ENCODE data around the gene CACNB4.
"Not testable (repeated sequence)": the region's sequence is repeated elsewhere in the genome, so short reads cannot be mapped to it uniquely, and the experiment has no call there.

CACNB4 gene

GRCh38 chr2:152098496-152099366 lies at the start of gene CACNB4:
Gene CACNB4, minus strand, starts transcription at chr2:152099044.
- DNase-seq = peak; percentile 20

DNA sequence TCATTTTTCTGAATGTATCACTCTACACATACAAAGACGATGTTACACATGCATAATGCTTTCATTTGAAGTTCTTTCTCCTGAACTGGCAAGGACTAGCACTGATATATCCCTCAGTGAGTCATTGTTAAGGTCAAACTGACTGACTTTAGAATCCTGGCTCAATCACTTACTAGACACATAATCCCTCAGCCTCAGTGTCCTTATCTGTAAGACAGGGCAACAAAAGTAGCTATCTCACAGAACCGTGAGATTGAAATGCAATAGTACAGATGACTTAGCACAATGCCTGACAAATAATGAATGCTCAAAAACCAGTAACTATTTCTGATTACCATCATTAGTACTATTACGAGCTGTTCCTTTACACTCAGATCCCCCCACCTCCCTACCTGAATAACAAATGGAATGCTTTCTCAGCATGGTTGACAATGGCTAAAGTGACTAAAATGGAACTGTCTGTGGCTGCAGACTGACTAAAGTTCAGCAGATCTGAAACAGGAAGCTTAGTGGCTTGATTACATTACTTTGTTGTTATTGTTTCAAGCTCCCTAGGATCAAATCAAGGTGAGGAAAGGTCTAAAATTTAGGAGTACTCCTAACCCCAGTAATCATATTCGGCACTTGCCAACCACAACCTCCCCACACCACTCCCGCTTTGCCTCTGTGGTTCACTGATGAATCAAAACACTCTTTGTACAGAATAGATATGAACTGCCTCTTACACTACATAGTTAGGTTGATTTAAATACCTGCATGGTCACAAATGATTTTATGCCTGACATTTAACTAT lies 35.8 kb upstream of the CACNB4 start:
- no peak for DNase-seq

GRCh38 chr2:152132306-152132705 lies 33.5 kb upstream of the CACNB4 start:
- no peak for DNase-seq

GRCh38 chr2:152127628-152128027 lies 28.8 kb upstream of the CACNB4 start:
- DNase-seq = no peak

DNA sequence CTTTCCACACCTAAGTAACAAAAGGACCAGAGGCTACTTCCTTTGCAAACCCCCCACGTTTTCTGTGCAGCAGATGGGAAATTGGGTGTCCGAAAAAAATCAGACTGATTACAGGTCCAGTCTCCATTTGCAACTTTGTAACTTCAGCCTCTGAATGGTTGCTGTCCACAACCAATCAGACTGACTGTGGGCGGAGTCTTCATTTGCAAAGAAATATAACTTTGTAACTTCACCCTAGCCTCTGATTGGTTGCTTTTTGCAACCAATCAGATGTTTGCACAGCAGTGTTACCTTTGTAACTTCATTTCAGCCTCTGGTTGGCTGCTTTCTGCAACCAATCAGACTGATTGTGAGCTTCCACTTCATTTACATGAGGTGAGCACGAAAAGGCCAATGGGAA lies 27.8 kb upstream of the CACNB4 start:
- DNase-seq = no peak

DNA sequence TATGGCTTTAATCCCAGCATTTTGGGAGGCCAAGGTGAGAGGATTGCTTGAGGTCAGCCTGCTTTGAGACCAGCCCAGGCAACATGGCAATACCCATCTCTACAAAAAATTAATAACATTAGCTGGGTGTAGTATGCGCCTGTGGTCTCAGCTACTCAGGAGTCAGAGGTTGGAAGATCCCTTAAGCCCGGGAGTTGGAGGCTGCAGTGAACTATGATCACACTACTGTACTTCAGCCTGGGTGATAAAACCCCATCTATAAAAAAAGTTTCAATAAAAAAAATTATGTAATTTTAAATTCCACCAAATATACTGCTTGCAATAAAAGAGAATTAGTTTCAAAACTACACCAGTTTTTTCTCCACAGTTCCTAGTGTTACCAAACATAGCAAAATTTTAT lies 23.3 kb upstream of the CACNB4 start:
- DNase-seq = no peak

GRCh38 chr2:152120430-152120829 lies 21.6 kb upstream of the CACNB4 start:
- DNase-seq = no peak

DNA sequence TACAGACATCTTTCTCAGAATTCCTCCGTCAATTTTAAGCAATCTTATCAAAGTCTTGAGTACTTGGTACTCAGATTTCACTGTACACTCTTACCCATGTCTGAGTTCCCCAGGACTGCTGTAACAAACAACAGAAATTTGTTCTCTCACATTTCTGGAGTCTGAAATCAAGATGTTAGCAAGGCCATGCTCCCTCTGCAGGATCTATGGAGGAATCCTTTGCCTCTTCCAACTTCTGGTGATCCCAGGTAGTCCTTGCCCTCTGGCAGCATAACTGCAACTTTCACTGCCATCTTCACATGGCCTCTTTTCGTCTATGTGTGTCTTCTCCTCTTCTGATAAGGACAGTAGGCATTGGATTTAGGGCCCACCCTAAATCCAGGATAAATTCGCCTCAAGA lies 17.1 kb upstream of the CACNB4 start:
- no peak for DNase-seq

DNA sequence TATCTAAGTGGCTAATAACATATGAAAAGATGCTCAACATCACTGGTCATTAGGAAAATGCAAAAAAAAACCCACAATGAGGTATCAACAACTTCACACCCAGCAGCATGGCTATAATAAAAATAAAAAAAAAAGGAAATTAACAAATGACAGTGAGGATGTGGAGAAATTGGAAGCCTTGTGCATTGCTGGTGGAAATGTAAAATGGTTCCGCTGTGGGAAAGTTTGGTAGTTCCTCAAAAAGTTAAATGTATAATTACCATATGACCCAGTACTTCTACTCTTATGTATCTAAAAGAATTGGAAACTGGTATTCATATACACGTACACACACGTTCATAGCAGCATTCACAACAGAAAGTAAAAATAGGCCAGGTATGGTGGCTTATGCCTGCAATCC lies 15.5 kb upstream of the CACNB4 start:
- no peak for DNase-seq

GRCh38 chr2:152107140-152107539 lies 8.3 kb upstream of the CACNB4 start:
- not testable (repeated sequence) for DNase-seq

DNA sequence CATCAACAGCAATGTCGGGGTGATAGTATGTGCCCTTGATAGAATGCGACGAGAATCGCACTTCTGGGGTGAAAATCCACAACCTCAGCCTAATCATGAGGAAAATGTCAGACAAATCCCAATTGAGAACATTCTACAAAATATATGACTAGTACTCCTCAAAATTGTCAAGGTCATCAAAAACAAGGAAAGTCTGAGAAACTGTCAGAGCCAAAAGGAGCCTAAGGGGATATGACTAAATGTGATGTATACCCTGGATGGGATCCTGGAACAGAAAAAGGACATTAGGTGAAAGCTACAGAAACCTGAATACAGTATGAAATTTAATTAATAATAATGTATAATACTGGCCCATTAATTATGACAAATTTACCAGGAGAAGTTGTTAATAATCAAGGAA lies 7.6 kb upstream of the CACNB4 start:
- DNase-seq = no peak

DNA sequence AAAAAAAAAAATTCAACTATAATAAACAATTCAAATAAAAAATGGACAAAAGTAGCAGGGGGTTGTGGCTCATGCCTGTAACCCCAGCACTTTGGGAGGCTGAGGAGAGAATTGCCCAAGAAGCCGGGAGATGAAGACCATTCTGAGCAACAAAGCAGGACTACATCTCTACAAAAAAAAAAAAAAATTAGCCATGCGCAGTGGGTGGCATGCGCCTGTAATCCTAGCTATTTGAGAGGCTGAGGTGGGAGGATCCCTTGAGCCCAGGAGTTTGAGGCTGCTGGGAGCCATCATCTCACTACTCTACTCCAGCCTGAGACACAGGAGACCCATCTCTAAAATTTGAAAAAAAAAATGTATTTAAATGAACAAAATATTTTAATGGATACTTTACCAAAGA lies 4.4 kb upstream of the CACNB4 start:
- DNase-seq = no peak

- no peak for DNase-seq
Measured at GRCh38 chr2:152100961-152101360, 2.1 kb upstream of the CACNB4 start.

DNA sequence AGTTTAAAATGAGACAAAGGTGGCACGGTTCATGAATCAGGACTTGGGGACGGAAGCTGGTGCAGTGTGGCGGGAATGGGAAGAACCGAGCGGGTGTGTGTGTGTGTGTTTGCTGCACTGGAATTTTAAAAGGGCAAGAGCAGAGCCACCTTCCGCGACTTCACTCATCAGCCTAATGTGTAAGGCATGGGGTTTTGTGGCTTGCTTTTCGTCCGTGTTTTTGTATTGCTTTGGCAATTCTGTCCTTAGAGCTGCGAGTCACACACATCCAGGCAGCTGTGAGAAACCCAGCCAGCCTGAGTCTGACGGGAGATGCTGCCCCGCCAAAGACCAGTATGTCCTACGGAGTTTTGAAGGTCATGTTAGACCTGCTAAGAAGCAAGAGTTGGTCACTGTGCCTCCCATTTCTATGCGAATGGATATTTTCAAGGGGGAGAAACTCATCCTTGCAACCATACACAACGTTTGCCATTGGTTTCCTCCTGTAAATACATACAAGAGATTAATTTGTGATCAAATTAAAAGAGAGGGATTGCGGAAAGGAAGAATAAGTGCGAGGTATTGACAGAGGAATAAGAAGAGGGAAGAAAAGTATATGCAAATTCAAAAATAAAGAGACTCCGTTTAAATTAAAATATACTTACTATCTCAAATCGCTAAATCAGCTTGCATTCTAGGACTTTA lies 665 bp upstream of the CACNB4 start:
- no peak for DNase-seq

DNA sequence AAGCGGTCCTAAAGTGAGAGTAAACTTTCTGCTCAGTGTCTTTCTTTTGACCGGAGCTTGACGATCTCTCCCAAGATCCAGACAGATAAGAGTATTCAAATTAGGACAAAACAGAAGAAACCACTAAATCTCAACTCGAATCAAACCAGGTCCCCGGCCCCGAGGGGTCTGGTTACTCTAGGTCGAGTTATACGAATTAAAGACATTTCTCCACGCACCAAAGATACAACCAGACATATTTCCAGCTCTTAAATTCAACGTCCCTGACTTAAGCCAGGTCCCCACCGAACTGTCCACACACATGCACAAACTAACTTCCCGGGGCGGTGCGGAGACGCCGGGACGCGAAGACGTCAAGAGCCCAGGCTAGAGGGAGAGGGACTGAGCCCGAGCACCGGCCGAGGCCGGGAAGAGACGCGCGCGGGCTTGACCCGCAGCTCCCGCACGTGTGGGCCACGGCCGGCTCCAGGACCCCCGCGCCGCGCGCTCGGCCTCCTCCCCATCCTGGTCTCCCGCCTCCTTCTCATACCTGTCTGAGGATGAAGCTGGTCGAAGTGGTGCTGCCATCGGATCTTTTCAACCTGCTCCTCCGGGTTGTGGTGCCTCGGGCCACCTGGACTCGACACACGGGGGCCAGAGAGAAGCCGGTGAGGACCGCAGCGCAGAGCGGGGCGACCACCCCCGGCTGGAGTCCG lies 896 bp downstream of the CACNB4 start:
- peak; percentile 31 for DNase-seq

GRCh38 chr2:152097290-152097800 lies 1.5 kb downstream of the CACNB4 start:
- no peak for DNase-seq

- no peak for DNase-seq
Measured at GRCh38 chr2:152095146-152095545, 3.7 kb downstream of the CACNB4 start.

DNA sequence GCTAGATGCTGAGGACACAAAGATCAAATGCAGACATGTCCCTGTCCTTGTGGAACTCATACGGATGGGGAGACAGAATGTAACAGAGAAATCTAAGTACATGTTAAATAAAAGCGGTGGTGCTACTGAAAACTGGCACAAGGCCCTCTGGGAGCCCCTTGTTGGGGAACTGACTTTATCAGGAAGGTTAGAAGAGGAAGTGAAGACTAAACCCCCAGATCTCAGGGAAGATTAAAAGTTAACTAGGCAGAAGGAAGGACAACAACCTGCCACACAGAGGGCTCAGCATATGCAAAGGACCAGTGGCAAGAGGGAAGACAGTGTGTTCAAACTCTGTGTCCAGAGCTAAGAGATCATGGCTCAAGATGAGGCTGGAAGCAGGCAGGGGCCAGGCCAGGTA lies 4.8 kb downstream of the CACNB4 start:
- DNase-seq = no peak

- no peak for DNase-seq
Measured at GRCh38 chr2:152093464-152093863, 5.4 kb downstream of the CACNB4 start.

DNA sequence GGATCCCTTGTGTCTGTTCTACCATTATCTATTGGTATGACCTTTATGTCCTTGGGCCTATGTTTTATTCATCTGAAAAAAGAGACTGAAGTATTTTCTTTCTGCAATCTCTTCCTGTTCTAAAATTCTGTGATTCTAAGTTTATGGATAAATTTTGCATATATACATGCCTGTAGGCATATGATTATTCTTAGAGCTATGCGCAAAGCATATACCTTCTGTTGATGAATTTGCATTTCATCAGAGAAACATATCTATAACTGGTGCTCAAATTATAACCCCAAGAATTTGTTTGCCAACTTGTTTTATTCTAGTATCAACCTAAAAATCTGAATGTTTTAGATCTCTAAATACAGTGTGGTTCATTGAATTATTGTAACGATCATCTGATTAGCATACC lies 6.7 kb downstream of the CACNB4 start:
- DNase-seq = no peak

DNA sequence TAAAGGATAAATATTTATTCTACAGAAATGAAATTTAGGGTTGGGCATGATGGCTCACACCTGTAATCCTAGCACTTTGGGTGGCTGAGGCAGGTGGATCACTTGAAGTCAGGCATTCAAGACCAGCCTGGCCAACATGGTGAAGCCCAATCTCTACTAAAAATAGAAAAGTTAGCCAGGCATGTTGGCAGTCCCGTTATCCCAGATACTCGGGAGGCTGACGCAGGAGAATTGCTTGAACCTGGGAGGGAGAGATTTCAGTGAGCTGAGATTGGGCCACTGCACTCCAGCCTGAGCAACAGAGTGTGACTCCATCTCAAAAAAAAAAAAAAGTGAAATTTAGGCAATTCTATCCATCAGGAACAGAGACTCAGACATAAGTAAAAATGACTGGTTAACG lies 8.1 kb downstream of the CACNB4 start:
- not testable (repeated sequence) for DNase-seq

DNA sequence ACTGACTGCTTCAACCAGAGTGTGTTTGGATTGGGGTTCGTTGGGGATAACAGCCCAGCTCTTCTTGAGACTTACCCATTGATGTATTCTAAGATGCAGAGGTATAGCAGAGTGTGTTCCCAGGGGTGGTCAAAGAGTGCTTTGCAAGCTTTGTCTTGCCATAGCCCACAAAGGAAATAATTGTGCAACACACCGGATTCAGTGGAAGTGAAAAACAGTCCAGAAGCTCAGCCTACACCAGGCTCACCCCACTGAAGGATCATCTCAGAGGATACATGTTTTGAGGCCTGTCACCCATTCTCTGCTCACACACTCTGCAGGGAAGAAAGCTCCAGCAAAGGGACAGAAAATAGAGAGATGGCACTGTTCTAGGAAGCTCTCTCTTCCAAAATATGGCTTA lies 9.6 kb downstream of the CACNB4 start:
- no peak for DNase-seq

DNA sequence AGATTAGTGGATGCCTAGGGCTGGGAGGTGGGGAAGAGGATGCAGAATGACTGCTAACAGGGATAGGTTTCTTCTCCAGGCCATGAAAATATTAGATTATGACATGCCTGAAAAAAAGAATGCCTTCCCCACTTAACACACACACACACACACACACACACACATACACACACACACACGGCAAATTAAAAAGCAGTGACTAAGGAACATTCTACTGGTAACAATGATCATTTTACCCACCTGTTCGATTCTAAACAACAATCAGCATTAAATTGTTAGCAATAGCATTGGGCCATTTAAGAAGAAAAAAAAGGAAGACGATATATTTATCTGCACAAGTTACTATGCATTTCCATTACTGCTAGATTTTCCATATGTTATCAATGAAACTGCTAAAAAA lies 10.8 kb downstream of the CACNB4 start:
- DNase-seq = no peak
